Dermis blood vessel endothelial cell (primary cell): Measurements from ENCODE around the gene ZNF345. TPM values are rescaled to one million over a fixed set of nuclear protein-coding genes. Genes with fewer than 3 reads are reported as not detected.

Experiments used
- DNase-seq: peaks from one replicate; pipeline ENCODE4 v3.0.0; 2010
- total RNA-seq: library from RNA; depleted of rRNA; stranded (reverse); fragments of >200 nt; gene quantifications from 2 replicates; pipeline ENCODE4 v1.2.3, GENCODE V29; 2014

Gene ZNF345
- total RNA-seq, 1 donor from 2014 or later: 7.7 TPM

DNA sequence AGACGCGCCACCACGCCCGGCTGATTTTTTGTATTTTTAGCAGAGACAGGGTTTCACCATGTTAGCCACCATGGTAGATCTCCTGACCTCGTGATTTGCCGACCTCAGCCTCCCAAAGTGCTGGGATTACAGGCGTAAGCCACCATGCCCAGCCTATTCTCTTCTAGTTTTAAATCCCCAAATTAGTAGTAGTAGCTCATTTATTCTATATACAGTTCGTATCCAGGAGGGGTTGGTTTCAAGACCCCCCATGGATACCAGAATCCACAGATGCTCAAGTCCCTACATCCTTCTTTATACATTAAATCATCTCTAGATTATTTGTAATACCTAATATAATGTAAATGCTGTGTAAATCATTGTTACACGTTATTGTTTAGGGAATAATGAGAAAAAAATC, 67.4 kb downstream of the ZNF345 start:
- DNase-seq: no peak

Other genes starting within 250 kb of the ZNF345 start
- gene ZNF382, start 245.6 kb upstream of the ZNF345 start, total RNA-seq: 5.9 and 7.5 TPM in 2 replicates
- 6.0 and 9.2 TPM in 2 replicates for gene ZNF461, start 184.0 kb upstream of the ZNF345 start, total RNA-seq
- 5.3 and 9.2 TPM in 2 replicates for gene ZNF567, start 163.3 kb upstream of the ZNF345 start, total RNA-seq
- gene ZNF850, start 78.1 kb upstream of the ZNF345 start, total RNA-seq: 2.6 and 4.8 TPM in 2 replicates
- 11.9 and 12.1 TPM in 2 replicates for gene ZNF790, start 12.5 kb upstream of the ZNF345 start, total RNA-seq
- 2.0 and 3.7 TPM in 2 replicates for gene ZNF829, start 65.4 kb downstream of the ZNF345 start, total RNA-seq
- 6.6 and 7.3 TPM in 2 replicates for gene ZNF568, start 65.5 kb downstream of the ZNF345 start, total RNA-seq
- gene ZNF420, start 227.6 kb downstream of the ZNF345 start, total RNA-seq: 9.0 and 9.7 TPM in 2 replicates